C4-2B (cell line): ENCODE measurements around the gene DNAH1.

Experiments used
- ZFX ChIP-seq: fragments of 450-650 bp; IDR thresholded peaks from 2 replicates; pipeline ENCODE4 v1.6.1; 2017
- TF ChIP-seq, protein P1 (sequence below): fragments of 450-650 bp; conservative IDR thresholded peaks from 2 replicates; pipeline ENCODE4 v1.5.1; 2017; ENCODE audit warnings: mild to moderate bottlenecking

DNA sequence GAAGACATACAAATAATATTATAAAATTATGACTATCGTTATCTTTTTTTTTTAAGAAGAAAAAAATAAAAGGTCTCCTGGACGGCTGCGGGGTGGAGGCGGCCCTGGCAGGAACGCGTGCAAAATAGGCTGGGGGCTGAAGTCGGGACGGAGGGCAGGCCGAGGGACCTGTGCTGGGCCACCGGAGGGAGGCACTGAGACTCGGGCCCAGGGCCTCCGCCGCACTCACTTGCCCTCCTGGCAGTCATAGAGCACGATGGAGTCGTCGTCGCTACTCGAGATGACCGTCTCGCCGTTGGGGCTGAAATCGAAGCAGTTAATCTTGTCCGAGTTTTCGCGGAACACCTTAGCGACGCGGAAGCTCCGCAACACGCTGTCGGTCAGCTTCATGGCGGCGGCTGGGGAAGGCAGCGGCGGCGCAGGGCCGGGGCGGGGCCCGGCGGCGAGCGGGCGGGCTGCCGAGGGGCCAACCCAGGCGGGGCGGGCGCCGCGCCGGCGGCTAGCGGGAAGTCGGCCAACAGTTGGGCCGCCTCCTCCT lies 38.1 kb upstream of the DNAH1 start:
- TF ChIP-seq, protein P1, sequence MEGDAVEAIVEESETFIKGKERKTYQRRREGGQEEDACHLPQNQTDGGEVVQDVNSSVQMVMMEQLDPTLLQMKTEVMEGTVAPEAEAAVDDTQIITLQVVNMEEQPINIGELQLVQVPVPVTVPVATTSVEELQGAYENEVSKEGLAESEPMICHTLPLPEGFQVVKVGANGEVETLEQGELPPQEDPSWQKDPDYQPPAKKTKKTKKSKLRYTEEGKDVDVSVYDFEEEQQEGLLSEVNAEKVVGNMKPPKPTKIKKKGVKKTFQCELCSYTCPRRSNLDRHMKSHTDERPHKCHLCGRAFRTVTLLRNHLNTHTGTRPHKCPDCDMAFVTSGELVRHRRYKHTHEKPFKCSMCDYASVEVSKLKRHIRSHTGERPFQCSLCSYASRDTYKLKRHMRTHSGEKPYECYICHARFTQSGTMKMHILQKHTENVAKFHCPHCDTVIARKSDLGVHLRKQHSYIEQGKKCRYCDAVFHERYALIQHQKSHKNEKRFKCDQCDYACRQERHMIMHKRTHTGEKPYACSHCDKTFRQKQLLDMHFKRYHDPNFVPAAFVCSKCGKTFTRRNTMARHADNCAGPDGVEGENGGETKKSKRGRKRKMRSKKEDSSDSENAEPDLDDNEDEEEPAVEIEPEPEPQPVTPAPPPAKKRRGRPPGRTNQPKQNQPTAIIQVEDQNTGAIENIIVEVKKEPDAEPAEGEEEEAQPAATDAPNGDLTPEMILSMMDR, result no peak; the same call in 1 of the 2 replicates
- TF ChIP-seq ZFX, result peak; percentile 86
